ENCODE results near the gene TSSC4.

Gene TSSC4

GRCh38 chr11:2388431-2389376, 11.8 kb upstream of the TSSC4 start:
- Histone ChIP-seq H3K4me3 (ENCODE audit: low read depth, low read length) (no peak overlapping the region), H3K4me1 (ENCODE audit: control insufficient read depth, insufficient read depth, low read length) (peaks cover 7% of the 10 kb centered on the region; the same call in 1 of the 2 replicates), H3K36me3 (ENCODE audit: control insufficient read depth, insufficient read depth, low read length) (peaks cover 19% of the 10 kb centered on the region), H3K27ac (ENCODE audit: low read depth, low read length) (no peak overlapping the region), H3K9ac (ENCODE audit: low read depth, low read length) (no peak overlapping the region), H3K9me3 (ENCODE audit: control insufficient read depth, insufficient read depth, low read length) (no peaks in the 10 kb centered on the region), H3K27me3 (ENCODE audit: control insufficient read depth, insufficient read depth, low read length) (no peaks in the 10 kb centered on the region)

GRCh38 chr11:2389377-2390026, 11.0 kb upstream of the TSSC4 start:
- H3K9me3 ChIP-seq (ENCODE audit: control insufficient read depth, insufficient read depth, low read length), result no peaks in the 10 kb centered on the region
- no peak overlapping the region for H3K9ac ChIP-seq (ENCODE audit: low read depth, low read length)
- peaks cover 7% of the 10 kb centered on the region; the same call in 1 of the 2 replicates for H3K4me1 ChIP-seq (ENCODE audit: control insufficient read depth, insufficient read depth, low read length)
- H3K27me3 ChIP-seq (ENCODE audit: control insufficient read depth, insufficient read depth, low read length), result no peaks in the 10 kb centered on the region
- peaks cover 22% of the 10 kb centered on the region for H3K36me3 ChIP-seq (ENCODE audit: control insufficient read depth, insufficient read depth, low read length)
- no peak overlapping the region for H3K27ac ChIP-seq (ENCODE audit: low read depth, low read length)
- no peak overlapping the region for H3K4me3 ChIP-seq (ENCODE audit: low read depth, low read length)

GRCh38 chr11:2390091-2390724, 10.3 kb upstream of the TSSC4 start:
- Histone ChIP-seq H3K9ac (ENCODE audit: low read depth, low read length) (no peak overlapping the region), H3K27me3 (ENCODE audit: control insufficient read depth, insufficient read depth, low read length) (no peaks in the 10 kb centered on the region), H3K4me3 (ENCODE audit: low read depth, low read length) (no peak overlapping the region), H3K9me3 (ENCODE audit: control insufficient read depth, insufficient read depth, low read length) (no peaks in the 10 kb centered on the region), H3K36me3 (ENCODE audit: control insufficient read depth, insufficient read depth, low read length) (peaks cover 17% of the 10 kb centered on the region), H3K27ac (ENCODE audit: low read depth, low read length) (peak overlapping the region; percentile 10), H3K4me1 (ENCODE audit: control insufficient read depth, insufficient read depth, low read length) (peaks cover 7% of the 10 kb centered on the region; the same call in 1 of the 2 replicates)

GRCh38 chr11:2390725-2391151, 9.8 kb upstream of the TSSC4 start:
- H3K9ac ChIP-seq (ENCODE audit: low read depth, low read length), result no peak overlapping the region
- H3K27me3 ChIP-seq (ENCODE audit: control insufficient read depth, insufficient read depth, low read length), result no peaks in the 10 kb centered on the region
- peak overlapping the region; percentile 10 for H3K27ac ChIP-seq (ENCODE audit: low read depth, low read length)
- no peaks in the 10 kb centered on the region for H3K9me3 ChIP-seq (ENCODE audit: control insufficient read depth, insufficient read depth, low read length)
- peaks cover 20% of the 10 kb centered on the region for H3K36me3 ChIP-seq (ENCODE audit: control insufficient read depth, insufficient read depth, low read length)
- no peak overlapping the region for H3K4me3 ChIP-seq (ENCODE audit: low read depth, low read length)
- peaks cover 7% of the 10 kb centered on the region; the same call in 1 of the 2 replicates for H3K4me1 ChIP-seq (ENCODE audit: control insufficient read depth, insufficient read depth, low read length)

DNA sequence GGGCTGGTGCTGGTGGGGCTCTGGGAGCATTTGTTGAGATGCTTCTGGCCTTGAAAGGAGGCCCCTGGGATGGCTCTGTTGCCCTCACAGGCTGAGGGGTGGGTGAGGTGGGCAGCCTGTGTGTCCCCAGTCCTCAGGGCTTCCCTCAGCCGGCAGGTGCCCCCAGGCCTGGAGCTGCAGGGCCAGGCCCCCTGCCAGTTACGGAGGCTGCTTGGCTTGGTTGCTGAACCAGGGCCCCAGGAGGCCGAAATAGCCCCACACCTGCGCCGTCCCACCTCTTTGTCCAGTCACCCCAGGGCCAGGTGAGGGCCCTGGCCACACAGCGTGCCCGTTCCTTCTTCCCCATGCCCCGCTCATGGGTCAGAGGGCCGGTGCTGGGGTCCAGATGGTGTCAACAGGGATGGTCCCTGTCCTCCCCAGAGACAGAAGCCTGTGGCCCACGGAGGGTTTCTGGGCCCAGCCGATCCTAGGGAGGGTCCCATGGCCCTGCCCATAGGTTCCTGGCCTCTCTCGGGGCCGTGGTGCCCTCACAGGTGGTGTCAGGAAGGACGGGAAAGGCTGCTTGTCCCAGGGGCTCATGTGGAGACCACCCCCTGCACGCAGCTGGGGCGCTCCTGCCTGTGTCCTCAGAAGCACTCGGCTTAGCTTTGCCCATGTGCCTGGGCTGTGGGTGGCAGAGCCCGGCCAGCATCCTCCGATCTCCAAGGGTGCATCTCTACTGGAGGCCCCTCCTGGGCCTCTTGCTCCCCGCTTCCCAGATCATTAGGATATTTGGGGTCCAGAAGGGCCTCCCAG, 9.2 kb upstream of the TSSC4 start:
- H3K27ac ChIP-seq (ENCODE audit: low read depth, low read length), result peak overlapping the region; percentile 64
- no peak overlapping the region for H3K4me3 ChIP-seq (ENCODE audit: low read depth, low read length)
- no peaks in the 10 kb centered on the region for H3K27me3 ChIP-seq (ENCODE audit: control insufficient read depth, insufficient read depth, low read length)
- peaks cover 7% of the 10 kb centered on the region; the same call in 1 of the 2 replicates for H3K4me1 ChIP-seq (ENCODE audit: control insufficient read depth, insufficient read depth, low read length)
- H3K9me3 ChIP-seq (ENCODE audit: control insufficient read depth, insufficient read depth, low read length), result no peaks in the 10 kb centered on the region
- peaks cover 26% of the 10 kb centered on the region for H3K36me3 ChIP-seq (ENCODE audit: control insufficient read depth, insufficient read depth, low read length)
- H3K9ac ChIP-seq (ENCODE audit: low read depth, low read length), result 0 out of 2 replicates have a peak overlapping the region, but pooled peaks have one; percentile 25

DNA sequence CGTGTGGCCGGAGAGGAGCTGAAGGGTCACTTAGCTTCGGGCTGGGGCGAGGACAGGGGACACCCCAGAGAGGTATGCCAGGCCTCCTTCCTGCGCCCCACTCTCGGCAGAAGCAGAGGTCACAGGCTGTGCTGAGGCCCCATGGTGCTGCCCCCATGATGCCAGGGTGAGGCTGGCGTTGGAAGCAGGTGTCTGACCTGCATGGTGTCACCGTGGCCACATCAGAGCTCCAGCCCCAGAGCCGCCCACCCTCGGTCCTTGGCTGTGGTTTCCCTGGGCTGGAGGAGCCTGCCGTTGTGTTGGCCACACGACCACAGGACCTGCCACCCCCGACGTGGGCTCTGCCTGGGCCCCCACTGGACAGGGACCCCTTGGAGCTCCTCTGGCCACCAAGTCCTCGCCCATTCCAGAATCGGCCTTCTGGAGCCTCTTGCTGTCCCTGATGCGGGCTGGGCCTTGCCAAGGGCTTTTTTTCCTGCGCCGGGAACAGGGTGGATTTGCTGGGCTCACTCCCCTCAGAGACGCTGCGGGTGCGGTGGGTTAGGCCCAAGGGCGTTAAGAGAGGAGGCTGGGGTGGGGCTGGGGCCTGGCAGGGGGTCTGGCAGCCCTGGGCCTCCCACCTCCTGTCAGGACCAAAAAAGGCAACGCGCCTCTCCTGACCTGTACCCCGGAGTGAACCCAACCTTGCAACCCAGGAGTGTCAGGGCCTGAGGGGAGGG, 8.2 kb upstream of the TSSC4 start:
- Histone ChIP-seq H3K9me3 (ENCODE audit: control insufficient read depth, insufficient read depth, low read length) (no peaks in the 10 kb centered on the region), H3K27ac (ENCODE audit: low read depth, low read length) (no peak overlapping the region), H3K4me1 (ENCODE audit: control insufficient read depth, insufficient read depth, low read length) (peaks cover 7% of the 10 kb centered on the region; the same call in 1 of the 2 replicates), H3K4me3 (ENCODE audit: low read depth, low read length) (no peak overlapping the region), H3K36me3 (ENCODE audit: control insufficient read depth, insufficient read depth, low read length) (peaks cover 35% of the 10 kb centered on the region), H3K27me3 (ENCODE audit: control insufficient read depth, insufficient read depth, low read length) (no peaks in the 10 kb centered on the region), H3K9ac (ENCODE audit: low read depth, low read length) (no peak overlapping the region)

DNA sequence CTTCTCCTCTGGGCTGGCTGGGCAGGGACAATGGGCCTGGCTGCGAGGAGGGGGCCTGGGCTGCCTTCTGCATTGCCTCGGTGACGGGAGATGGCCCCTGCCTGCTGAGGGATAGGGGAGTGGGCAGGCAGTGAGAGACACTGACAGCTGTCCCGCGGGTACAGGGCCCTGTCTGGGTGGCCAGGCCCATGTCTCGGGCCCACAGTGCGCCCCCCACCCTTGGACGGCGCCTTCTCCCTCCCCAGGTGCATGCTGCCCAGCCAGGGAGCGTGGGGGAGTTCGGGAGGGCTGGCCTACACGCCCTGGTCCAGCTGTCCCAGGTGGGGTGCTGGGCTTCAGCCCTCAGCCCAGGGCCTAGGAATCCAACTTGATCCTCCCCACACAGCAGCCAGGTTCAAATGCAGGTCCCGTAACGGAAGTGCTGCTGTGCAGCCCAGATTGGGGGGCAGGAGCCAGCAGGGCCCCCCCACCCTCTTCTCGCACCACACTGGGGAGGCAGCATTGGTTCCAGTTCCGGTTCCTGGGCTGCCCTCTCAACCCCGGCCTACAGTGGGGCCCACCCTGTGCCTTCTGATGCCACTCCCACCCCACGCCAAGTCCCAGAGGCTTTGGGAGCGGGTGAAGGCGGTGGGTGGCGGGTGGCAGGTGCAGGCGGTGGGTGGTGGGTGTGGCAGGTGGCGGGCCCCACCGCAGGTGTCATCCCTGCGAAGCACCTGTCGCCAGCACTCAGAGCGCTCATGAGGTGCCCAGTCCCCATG, 7.3 kb upstream of the TSSC4 start:
- no peak overlapping the region for H3K27ac ChIP-seq (ENCODE audit: low read depth, low read length)
- no peaks in the 10 kb centered on the region for H3K27me3 ChIP-seq (ENCODE audit: control insufficient read depth, insufficient read depth, low read length)
- H3K4me3 ChIP-seq (ENCODE audit: low read depth, low read length), result no peak overlapping the region
- peaks cover 7% of the 10 kb centered on the region; the same call in 1 of the 2 replicates for H3K4me1 ChIP-seq (ENCODE audit: control insufficient read depth, insufficient read depth, low read length)
- H3K9ac ChIP-seq (ENCODE audit: low read depth, low read length), result no peak overlapping the region
- H3K9me3 ChIP-seq (ENCODE audit: control insufficient read depth, insufficient read depth, low read length), result no peaks in the 10 kb centered on the region
- H3K36me3 ChIP-seq (ENCODE audit: control insufficient read depth, insufficient read depth, low read length), result peaks cover 38% of the 10 kb centered on the region

DNA sequence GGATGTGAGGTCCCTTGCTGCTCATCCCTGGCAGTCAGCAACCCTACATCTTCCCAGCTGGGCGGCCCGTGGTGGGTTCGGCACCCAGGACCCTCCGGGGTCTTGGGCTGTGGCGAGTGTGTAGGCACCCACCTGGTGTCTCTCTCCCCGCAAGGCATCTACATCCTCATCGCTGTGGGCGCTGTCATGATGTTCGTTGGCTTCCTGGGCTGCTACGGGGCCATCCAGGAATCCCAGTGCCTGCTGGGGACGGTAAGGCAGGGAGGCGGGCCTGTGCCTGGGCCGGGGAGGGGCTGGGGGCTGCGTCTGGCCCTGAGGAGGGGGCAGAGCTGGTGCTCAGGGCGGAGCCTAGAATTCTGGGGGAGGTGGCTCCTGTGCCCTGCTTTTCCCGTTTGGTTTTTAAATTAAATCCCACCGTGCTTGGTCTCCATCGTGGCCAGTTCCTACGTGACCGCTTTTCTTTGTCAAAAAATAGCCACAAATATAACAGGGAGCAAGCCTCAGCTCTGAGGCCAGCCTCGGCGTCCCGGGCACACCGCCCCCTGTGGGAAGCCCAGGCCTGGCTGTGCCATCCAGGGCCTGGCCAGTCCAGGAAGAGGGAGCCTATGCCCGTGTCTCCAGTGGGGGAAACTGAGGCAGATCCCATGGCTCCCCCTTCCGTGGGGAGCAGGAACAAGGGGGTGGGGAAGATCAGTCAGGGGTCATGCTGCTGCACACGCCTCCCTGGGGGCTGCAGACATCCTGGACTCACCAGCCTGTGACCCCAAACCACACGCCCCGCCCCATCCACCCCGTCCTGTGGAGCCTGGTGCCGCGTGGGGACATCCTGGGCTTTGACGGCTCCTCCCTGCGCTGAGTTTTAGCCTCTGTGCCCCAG, 6.4 kb upstream of the TSSC4 start:
- H3K4me3 ChIP-seq (ENCODE audit: low read depth, low read length), result no peak overlapping the region
- no peaks in the 10 kb centered on the region for H3K9me3 ChIP-seq (ENCODE audit: control insufficient read depth, insufficient read depth, low read length)
- peaks cover 8% of the 10 kb centered on the region for H3K4me1 ChIP-seq (ENCODE audit: control insufficient read depth, insufficient read depth, low read length)
- H3K36me3 ChIP-seq (ENCODE audit: control insufficient read depth, insufficient read depth, low read length), result peaks cover 40% of the 10 kb centered on the region
- H3K27ac ChIP-seq (ENCODE audit: low read depth, low read length), result no peak overlapping the region
- no peaks in the 10 kb centered on the region for H3K27me3 ChIP-seq (ENCODE audit: control insufficient read depth, insufficient read depth, low read length)
- no peak overlapping the region for H3K9ac ChIP-seq (ENCODE audit: low read depth, low read length)

- no peak overlapping the region for H3K9ac ChIP-seq (ENCODE audit: low read depth, low read length)
- H3K4me3 ChIP-seq (ENCODE audit: low read depth, low read length), result no peak overlapping the region
- H3K27ac ChIP-seq (ENCODE audit: low read depth, low read length), result no peak overlapping the region
- H3K36me3 ChIP-seq (ENCODE audit: control insufficient read depth, insufficient read depth, low read length), result peaks cover 40% of the 10 kb centered on the region
- peaks cover 8% of the 10 kb centered on the region; the same call in 1 of the 2 replicates for H3K4me1 ChIP-seq (ENCODE audit: control insufficient read depth, insufficient read depth, low read length)
- H3K27me3 ChIP-seq (ENCODE audit: control insufficient read depth, insufficient read depth, low read length), result no peaks in the 10 kb centered on the region
- H3K9me3 ChIP-seq (ENCODE audit: control insufficient read depth, insufficient read depth, low read length), result no peaks in the 10 kb centered on the region
Observed at GRCh38 chr11:2394818-2395105, 5.8 kb upstream of the TSSC4 start.

Measured in HUES48 (cell line).